Ramos (cell line): ENCODE data around the gene ADCY9.
"Not testable (repeated sequence)": the region's sequence is repeated elsewhere in the genome, so short reads cannot be mapped to it uniquely, and the experiment has no call there.

Experiments
- in situ Hi-C: fragments of 300-500 bp; cut with MboI; formaldehyde crosslinking; loops from one replicate; pipeline ENCODE4 v1.14.3; 2022; ENCODE audit warnings: low sequenced_read_pairs; ENCODE audit not compliant: unreplicated experiment

ADCY9 gene

DNA sequence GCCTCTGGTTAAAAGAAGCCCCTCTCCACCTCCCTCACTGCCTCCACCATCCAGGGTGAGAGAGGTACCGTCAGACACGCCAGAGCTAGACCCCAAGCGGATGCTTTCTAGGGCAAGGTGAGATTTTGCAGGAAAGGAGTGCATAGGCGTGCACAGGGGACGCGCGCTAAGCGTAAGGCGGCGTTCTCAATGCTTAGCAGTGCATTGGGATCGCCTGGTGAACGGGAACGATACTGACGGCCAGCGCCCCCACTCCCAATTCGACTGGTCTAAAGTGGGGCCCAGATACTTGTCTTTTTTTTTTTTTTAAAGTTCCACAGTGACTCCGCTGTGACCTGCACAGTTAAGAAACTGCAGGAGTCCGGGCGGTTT is 177.8 kb downstream of the ADCY9 start:
- in situ Hi-C loops: no loop called here

- in situ Hi-C loops: no loop called here
Observed at GRCh38 chr16:3937066-3937875, 179.0 kb downstream of the ADCY9 start.

DNA sequence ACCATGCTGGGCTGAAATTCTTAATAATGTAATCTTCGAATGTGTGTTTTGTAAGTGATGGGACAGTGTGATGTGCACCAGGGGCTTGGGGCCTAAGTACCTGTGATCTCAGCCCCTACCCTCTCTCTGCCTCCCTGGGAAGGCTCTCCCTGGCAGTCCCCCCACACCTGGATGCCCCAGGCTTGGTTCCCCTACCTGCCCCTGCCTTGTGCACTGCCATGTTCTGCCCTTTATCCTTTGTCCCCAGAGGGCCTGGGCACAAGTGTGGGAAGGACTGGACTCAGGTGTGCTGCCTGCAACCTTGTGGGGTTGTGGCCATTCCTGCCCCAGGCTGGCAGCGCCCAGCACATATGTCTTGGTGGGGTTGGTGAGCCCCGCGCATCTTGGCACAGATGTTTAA is 180.3 kb downstream of the ADCY9 start:
- in situ Hi-C loops: no loop called here

- in situ Hi-C loops: no loop called here
Observed at GRCh38 chr16:3934491-3935181, 181.6 kb downstream of the ADCY9 start.

DNA sequence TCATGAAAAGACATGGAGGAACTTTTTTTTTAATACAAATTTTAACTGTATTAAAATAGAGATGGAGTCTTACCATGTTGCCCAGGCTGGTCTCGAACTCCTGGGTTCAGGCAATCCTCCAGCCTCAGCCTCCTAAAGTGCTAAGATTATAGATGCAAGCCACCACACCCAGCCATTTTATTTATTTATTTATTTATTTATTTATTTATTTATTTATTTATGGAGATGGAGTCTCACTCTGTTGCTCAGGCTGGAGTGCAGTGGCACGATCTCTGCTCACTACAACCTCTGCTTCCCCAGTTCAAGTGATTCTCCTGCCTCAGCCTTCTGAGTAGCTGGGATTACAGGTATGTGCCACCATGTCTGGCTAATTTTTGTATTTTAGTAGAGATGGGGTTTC is 189.1 kb downstream of the ADCY9 start:
- in situ Hi-C loops: not testable (repeated sequence)

- in situ Hi-C loops: no loop called here
Observed at GRCh38 chr16:3924763-3925162, 191.5 kb downstream of the ADCY9 start.

- in situ Hi-C loops: no loop called here
Observed at GRCh38 chr16:3922241-3922640, 194.0 kb downstream of the ADCY9 start.

GRCh38 chr16:3920206-3920605 is 196.0 kb downstream of the ADCY9 start:
- in situ Hi-C loops: no loop called here

GRCh38 chr16:3919413-3919812 is 196.8 kb downstream of the ADCY9 start:
- in situ Hi-C loops: no loop called here

- in situ Hi-C loops: no loop called here
Observed at GRCh38 chr16:3915426-3916260, 200.6 kb downstream of the ADCY9 start.

DNA sequence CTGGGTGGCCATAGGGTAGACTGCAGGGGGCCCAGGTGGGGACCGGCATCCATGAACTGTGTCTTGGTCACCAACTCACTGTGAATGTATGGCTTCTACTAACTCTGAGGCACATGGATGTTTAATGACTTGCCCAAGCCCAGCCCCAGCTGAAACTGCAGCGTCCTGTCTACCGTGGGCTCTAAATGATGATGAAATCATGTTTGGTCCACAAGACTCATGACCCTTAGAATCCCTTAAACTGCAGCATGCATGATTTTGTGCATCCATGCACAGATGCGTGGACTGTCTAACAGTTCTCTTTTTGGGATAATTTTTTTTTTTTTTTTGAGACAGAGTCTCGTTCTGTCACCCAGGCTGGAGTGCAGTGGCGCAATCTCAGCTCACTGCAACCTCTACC is 203.3 kb downstream of the ADCY9 start:
- in situ Hi-C loops: no loop called here
